NCI-H2107 treated with DMSO at 0.1 percent for 48 hours (cell line): ENCODE data around the gene FOXJ1.

Experiments used
- DNase-seq: peaks from one replicate; lab custom pipeline; 2025; ENCODE audit not compliant: unreplicated experiment; lab: John Stamatoyannopoulos, UW

FOXJ1 gene

DNA sequence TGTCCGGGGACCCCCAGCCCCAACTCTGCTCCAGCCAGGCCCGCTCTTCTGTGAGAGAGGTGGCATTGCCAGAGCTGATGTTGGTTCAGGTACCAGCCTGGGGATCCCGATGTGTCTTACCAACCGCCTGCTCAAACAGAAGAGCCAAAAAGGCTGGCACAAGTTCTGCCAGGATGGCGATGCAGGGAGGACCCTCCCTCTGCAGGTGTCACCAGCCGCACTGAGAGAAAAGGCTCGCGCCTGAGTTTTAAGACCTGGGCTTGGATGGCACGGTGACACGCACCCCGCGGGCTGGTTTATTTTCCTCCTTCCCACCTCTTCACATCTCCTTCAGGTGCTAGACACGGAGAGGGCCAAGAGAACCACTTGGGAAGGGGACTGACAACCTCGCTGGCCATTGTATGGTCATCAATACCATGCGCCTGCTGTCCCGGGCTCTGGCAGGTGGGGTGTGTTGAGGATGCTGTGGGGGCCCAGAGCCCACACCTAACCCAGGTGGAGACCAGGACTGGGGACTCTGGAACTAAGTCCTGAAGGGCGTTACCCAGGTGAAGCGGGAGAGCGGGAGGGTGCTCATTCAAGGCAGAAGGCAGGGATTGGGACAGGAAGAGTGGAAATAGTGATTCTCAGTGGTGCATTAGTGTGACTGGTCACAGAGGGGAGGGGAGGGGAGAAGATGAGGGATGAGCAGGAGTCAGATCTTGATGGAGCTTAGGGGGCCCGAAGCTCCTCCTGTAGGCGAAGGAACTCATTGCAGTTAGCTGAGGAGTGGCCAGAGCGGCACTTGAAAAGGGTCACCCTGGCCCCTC lies 16.3 kb downstream of the FOXJ1 start:
- DNase-seq, result no peak

DNA sequence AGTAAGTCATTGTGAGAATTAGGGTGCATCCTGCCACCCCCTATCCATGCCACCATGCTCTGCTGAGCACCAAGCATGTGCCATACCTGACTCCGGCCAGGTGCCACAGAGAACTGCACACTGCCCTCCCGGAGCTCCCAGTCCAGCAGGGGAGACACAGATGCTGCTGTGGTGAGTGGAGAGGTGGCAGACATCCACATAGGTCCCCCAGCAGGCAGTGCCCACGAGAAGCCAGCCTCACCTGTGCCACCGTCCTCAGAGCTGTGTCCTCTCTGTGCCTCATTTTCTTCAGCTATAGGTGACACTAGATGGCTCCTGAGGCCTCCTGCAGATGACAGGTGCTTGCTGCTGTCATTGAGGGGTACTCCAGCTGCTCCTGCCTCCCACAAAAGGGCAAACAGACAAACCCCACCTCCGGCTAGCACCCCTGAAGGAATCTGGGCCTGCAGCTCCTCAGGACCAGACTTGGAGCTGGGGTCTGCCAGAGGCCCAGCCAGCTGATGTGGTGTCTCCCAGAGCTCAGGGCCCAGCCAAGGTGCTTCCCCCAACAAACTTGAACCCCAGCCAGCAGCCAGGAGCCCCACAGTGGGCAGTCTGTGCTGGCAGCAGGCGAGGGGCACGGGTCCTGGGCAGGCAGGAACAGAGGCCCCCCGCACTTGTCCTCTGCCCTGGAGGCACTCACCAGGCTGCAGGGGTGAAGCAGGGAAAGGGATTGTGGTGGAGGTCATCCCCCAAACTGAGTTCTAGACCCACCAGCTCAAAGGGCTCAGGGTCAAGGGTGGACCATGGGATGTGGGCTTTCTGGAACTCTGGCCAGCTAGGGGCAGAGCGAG lies 17.1 kb downstream of the FOXJ1 start:
- no peak for DNase-seq

DNA sequence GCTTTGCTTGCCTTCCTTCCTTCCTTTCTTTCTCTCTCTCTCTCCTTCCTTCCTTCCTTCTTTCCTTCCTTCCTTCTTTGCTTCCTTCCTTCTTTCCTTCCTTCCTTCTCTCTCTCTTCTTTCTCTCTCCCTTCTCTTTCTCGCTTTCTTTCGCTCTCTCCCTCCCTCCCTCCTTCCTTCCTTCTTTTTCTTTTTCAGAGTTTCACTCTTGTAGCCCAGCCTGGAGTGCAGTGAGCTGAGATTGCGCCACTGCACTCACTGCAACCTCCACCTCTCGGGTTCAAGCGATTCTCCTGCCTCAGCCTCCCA lies 17.9 kb downstream of the FOXJ1 start:
- DNase-seq, result no peak

DNA sequence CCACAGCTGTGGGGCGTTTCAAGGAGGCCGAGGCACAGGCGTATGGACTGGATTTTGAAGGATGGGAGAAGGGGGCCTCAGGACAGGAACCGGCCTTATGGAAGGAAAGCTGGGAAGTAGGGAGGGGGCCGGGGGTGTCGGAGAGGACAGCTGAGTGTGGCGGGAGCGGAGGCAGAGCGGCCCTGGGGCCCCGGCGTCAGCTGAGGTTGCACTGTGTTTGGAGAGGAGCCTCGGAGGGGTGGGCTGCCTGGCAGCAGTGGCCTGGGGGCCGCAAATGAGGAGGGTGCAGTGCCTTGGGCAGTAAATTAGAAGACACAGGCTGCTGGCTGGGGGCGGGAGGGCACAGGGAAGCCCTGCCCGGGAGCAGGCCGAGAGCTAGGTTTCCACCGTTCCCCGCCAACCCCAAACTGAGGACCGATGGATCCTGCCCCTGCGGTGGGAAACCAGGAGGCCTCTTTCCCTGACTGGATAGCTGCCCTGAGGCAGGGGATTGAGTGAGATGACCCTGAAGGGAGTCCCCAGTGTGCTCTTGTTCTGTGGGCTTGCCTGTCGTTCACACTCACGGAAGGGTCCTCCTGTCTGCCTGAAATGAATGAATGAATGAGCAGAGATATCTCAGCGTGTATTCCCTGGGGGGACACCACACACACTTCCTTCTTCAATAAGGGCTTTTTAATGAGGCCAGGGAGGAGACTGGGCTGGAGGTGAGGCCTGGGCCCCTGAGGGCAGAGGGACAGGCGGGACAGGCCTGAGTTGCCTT lies 18.4 kb downstream of the FOXJ1 start:
- no peak for DNase-seq

DNA sequence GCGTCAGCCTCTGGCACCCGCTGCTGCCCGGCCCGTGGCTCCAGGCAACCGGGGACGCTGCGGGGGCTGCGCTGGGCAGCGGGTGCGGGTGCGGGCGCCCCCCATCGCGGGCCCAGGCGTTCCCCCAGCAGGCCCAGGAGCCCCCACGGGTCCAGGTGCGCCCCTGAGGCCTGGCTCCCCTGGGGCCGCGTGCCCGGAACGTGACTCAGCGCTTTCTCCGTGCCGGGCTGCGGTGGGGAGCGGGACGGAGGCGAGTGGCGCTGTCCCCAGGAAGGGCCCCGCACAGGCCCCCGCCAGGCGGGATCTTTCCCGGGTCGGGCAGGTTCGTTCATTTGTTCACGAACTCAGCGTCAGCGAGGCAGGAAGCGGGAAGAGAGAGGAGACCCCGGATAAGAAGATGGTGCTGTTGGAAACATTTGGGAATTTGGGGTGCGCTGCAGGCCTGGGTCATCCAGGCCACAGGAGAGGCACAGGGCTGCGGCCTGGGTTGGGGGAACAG lies 19.1 kb downstream of the FOXJ1 start:
- no peak for DNase-seq

DNA sequence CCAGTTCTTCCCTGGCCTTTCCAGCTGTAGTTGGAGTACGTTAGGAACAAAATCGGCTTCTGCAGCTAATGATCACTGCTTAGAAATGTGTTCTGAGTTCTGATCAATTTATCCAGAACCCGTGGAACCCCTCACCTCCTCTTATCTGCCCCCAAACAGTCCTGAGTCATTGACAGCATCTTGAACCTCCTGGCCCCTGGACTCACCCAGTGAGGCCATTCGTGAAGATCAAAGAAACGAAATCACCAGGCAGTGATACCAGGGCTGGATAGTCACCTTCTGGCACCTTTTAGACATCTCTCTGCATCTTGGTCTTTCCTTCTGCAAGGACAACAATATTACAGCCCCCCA lies 20.4 kb downstream of the FOXJ1 start:
- no peak for DNase-seq

DNA sequence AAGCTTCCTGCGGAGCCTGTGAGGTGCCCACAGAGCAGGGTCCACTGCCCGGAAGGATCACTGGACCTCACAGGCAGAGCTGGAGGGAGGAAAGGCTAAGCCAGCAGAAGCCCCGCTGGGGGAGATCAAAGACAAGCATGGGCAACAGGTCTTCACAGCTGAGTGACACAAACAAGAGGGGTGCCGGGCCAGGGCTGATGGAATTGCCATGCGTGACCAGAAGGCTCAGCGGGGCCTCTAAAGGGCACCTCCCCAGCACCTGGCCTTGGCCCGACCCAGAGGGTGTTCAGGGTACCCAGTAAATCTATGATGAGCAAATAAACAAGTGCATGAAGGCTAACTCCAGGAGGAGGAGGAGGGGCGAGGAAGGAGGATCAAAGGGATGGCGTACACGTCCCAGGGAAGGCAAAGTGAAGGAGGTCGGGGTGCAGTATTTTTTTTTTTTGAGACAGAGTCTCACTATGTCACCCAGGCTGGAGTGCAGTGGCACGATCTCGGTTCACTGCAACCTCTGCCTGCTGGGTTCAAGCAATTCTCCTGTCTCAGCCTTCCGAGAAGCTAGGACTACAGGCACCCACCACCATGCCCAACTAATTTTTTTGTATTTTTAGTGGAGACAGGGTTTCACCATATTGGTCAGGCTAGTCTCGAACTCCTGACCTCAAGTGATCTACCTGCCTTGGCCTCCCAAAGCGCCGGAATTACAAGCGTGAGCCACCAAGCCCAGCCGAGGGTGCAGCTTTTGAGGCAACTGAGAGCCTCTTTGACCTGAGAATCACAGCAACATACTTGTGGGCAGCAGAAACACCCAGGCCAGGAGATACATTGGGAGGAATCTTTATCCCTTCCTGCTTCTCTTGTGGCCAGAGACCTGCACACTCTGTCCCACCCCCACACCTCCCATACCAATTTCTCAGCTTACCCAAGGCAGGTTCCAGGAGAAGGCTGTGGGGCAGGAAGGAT lies 21.4 kb downstream of the FOXJ1 start:
- DNase-seq, result no peak

DNA sequence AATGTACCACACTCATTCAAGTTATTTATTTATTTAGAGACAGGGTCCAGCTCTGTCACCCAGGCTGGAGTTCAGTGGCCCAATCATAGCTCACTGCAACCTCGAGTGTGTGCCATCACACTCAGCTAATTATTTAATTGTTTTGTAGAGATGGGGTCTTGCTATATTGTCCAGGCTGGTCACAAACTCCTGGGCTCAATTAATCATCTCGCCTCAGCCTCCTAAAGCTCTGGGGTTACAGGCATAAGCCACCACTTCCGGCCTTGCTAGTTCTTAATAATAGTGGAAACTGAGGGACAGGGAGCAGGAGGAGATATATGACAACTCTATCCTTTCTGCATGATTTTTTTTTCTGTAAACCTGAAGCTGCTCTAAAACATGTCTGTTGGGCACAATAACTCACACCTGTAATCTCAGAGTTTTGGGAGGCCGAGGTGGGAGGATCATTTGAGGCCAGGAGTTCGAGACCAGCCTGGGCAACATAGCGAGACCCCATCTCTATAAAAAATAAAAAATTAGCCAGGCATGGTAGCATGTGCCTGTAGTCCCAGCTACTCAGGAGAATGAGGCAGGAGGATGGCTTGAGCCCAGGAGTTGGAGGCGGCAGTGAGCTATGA lies 25.8 kb downstream of the FOXJ1 start:
- DNase-seq, result no peak

DNA sequence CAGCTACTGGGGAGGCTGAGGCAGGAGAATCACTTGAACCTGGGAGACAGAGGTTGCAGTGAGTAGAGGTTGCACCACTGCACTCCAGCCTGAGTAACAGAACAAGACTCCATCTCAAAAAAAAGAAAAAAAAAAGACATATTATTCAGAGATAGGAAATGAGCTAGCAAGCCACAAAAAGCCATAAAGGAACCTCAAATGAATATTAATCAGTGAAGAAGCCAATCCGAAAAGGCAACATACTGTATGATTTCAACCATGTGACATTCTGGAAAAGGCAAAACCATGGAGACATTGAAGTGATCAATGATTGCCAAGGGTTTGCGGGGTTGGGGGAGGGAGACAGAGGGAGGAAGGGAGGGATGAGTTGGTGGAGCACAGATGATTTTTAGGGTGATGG lies 29.1 kb downstream of the FOXJ1 start:
- DNase-seq, result no peak

DNA sequence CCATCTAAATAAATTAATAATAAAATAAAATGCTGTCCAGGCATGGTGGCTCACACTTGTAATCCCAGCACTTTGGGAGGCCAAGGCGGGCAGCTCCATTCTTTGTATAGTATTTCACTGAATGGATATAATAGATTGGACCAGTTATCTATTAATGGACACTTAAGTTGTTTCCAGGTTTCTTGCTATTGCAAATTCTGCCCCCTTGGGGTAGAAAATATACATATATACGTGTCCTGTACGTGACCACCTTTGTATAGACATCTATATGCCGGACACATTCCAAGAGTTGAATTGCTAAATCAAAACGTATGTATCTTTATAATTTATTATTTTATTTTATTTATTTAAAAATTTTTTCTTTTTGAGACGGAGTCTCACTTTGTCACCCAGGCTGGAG lies 33.5 kb downstream of the FOXJ1 start:
- DNase-seq, result no peak

DNA sequence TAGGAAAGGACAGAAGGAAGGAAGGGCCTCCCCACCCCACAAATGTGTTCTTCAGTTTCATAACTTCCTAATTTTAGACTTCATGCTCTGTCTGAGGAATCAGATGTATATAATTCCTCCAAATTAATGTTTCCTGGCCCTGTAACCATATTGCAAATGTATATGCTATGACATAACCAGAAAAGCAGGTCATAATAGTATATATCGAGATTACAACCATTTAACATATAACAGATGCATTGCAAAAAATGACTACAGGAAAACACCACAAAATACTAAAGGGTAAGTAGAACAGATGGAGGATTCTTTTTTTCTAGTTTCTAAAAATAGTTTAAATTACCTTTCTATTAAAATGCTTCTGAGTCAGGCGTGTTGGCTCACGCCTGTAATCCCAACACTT lies 34.3 kb downstream of the FOXJ1 start:
- no peak for DNase-seq

DNA sequence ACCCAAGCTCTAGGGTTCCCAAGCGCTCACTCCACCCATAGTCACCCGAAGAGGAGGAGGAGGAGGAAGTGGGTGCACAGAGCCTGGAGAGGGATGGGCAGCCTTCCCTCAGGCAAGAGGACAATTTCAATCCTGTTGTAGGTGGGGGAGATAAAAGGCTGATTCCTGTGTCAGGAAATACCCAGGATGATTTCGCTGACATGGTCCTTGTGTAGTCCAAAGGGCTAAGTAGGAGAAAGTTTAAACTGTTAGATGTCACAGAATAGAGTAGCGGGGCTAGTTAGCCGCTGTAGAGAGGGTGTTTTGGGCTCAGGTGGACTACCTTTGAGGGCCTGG lies 36.2 kb downstream of the FOXJ1 start:
- no peak for DNase-seq

DNA sequence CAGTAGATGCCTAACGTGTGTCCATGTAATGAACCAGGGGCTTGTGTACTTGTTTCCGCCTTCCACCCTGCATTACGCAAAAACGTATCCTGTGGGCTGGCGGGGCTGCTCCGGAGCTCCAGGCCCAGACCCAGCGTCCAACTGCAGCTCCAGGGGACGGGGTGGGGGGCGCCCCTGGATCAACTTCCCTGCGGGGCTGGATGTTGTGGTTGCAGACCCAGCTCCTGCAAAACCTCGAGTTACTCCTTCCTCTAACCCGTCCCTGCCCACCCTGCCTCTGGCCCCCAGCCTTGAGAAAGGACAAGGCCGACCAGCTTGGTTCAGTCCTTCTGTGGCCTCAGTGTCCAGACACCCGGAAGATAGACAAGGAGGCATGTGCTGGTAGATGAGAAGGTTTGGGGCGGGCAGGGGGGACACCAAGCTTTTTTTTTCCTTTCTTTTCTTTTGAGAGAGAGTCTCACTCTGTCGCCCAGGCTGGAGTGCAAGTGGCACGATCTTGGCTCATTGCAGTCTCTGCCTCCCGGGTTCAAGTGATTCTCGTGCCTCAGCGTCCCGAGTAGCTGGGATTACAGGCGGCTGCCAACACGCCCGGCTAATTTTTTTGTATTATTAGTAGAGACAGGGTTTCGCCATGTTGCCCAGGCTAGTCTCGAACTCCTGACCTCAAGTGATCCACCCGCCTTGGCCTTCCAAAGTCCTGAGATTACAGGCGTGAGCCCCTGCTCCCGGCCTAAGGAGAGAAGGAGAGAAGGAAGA lies 36.7 kb downstream of the FOXJ1 start:
- DNase-seq, result no peak

DNA sequence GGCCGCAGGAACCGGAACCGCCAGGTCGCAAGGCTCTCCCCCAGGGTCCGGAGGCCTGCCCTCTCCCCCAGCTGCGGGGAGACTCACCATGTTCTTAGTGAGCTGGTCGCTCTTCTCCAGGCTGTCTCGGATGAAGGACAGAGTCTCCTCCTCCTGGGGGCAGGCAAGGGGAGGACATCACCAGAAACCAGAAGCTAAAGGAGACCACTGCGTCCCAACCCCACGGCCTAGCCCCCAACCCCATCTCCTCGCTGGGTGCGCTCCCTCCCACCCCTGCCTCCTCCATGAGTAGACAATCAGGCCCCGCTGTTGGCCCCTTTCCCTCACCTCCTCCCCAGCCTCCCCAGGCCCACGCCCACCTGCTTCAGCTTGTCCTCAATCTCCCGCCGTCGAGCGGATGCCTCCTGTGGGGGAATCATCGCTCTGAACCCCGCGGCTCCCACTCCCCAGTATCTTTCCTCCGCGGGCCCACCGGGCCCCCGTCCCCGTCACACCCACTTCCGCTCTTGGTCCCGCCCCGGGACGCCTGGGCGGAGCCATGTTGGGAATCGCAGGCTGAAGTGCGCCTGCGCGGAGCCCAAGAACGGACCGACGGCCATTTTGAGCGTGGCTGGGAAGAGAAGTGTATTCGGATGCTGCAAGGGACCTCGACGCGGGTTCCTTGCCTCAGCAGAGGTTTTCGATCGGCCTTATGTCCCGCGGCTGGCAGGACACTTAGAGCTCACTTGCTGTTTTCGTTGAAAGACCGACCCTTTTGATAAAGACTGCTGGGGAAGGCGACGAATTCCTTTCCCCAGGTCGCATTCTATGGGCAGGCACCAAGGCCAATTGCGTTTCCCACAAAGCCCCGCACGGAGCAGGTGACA lies 37.5 kb downstream of the FOXJ1 start, which contains the start of gene EXOC7:
EXOC7 (minus strand) TSS at position 514 of the 866 bp plus-strand sequence; CDS start at position 419, 95 bp downstream.
- DNase-seq, result peak; percentile 52

DNA sequence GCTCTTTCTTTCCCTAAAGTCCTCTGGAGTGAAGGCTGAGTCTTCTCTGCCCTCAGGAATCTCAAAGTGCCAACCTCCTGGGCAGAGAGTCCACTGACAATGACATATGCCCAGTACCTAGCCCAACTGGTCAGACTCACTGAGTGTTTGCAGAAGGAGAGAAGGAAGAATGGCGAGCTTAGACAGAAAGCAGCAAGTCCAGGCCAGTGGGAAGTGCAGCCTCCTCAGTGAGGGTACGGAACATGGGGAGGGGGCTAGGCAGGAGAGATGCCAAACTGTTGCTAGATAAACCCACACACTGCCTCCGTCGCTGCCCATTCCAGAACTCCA lies 38.1 kb downstream of the FOXJ1 start:
- DNase-seq, result no peak

DNA sequence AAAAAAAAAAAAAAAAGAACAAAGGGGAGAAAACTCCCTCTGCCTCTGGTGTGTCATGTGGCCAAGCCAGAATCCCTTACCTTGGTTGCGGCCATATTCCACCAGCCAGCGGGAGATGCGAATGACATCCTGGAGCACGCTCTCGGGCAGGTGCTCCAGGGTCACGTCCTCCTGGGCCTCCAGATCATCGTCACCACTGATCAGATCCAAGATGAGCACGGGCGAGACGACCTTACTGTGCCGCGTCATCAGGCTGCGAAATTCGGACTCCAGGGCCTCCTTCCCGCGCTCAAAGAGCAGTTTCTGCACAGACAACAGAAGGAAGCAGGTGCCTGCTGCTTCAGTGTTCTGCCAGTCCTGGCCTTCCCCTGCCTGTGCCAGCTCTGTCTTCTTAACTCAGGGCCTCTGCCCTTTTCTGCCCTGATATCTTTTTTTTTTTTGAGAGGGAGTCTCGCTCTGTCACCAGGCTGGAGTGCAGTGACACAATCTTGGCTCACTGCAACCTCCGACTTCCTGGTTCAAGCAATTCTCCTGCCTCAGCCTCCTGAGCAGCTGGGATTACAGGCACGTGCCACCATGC lies 43.2 kb downstream of the FOXJ1 start:
- no peak for DNase-seq

DNA sequence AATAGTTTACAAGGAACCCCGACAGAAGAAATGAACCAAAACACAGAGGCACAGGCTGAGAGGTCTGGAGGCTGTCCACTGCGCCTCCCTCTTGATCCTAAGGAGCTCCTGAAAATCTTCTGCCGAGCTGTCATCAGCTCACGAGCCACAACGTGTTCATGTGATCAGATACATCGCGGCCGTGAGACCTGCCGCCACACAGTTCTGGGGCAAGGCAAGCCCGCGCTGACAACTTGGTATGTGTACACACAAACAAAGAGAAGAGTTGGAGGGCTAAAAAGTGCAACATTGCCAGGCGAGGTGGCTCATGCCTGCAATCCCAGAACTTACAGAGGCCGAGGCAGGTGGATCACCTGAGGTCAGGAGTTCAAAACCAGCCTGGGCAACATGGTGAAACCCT lies 45.1 kb downstream of the FOXJ1 start:
- DNase-seq, result no peak

DNA sequence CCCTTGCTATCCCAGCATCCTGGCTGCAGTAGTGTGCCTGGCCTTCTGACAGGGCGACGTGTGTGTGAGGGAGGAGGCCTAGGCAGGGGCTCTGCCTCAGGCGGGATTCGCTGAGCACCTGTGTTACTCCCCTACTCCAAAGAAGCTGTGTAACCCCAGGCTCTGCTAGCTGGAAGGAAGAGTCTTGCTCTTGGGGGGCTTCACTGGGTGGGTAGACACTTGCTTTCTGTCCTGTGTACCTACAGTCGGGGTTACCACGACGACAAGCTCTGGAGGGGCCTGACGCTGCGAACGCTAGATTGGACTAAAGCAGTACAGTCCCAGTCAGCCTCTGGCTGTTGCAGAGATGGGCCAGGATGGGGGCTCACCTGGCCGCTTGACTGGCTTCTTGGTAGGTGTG lies 47.0 kb downstream of the FOXJ1 start:
- DNase-seq, result no peak
